AG04450 (cell line): ENCODE results near the gene PPL. TPM values are rescaled to one million over a fixed set of nuclear protein-coding genes. Genes with fewer than 3 reads are reported as not detected.
A peak's percentile ranks its signal among the peaks of the same experiment; 100 is the strongest.

Experiments used
- CTCF ChIA-PET: fragments of 300-600, 350-600 bp; formaldehyde crosslinking; extraction: SDS; loops from one replicate; lab custom pipeline; 2022; ENCODE audit warnings: antibody characterized with exemption, inconsistent platforms; lab: Charles Lee
- POLR2A ChIA-PET: fragments of 350-600 bp; formaldehyde crosslinking; extraction: SDS; loops from one replicate; lab custom pipeline; 2021; ENCODE audit warnings: antibody characterized with exemption, inconsistent platforms; lab: Yijun Ruan, JAX
- DNase-seq: peaks from one replicate; pipeline ENCODE4 v3.0.0-alpha.2; 2011; ENCODE audit warnings: low read depth, low spot score
- H3K27ac ChIP-seq: one replicate; pipeline ENCODE4 v1.5.1; 2012; ENCODE audit warnings: low read depth, low read length, control low read depth
- H3K27me3 ChIP-seq: one replicate; pipeline ENCODE4 v1.6.0; 2012; ENCODE audit warnings: low read length; ENCODE audit not compliant: control insufficient read depth, insufficient read depth
- H3K4me3 ChIP-seq: 2 replicates; pipeline ENCODE4 v1.5.1; 2011; ENCODE audit warnings: mild to moderate bottlenecking, low read depth, low read length, control low read depth
- H3K9me3 ChIP-seq: 2 replicates; pipeline ENCODE4 v1.5.1; 2012; ENCODE audit warnings: low read length; ENCODE audit not compliant: control insufficient read depth, insufficient read depth
- CTCF ChIP-seq: IDR thresholded peaks from 2 replicates; pipeline ENCODE4 v1.5.1; 2011; ENCODE audit warnings: low read depth, low read length, control low read depth, inconsistent platforms
- polyA plus RNA-seq: library from polyadenylated mRNA; depleted of rRNA; stranded (reverse); fragments of >200 nt; gene quantifications from 2 replicates; pipeline ENCODE4 v1.2.3, GENCODE V29; 2011

The PPL gene
- polyA plus RNA-seq, 1 experiment = 2.0 TPM

- TF ChIP-seq CTCF = no peak
- POLR2A ChIA-PET = interaction anchor here (0.6 kb wide), 1 partner anchor 11 kb away, joined by 3 read pairs; no protein-coding TSS in a partner anchor
- CTCF ChIA-PET = interaction anchor here (1.3 kb wide), 1 partner anchor 60 kb away, joined by 3 read pairs; no protein-coding TSS in a partner anchor
Measured at GRCh38 chr16:4895366-4895765, 41.6 kb downstream of the PPL start.

GRCh38 chr16:4894276-4895150 lies 42.4 kb downstream of the PPL start:
- POLR2A ChIA-PET = interaction anchor here (0.5 kb wide), 1 partner anchor 234 kb away, joined by 3 read pairs; no protein-coding TSS in a partner anchor
- CTCF ChIA-PET = interaction anchor here (1.3 kb wide), 1 partner anchor 61 kb away, joined by 3 read pairs; no protein-coding TSS in a partner anchor
- DNase-seq = no peak

More at GRCh38 chr16:4895366-4895765, 41.6 kb downstream of the PPL start:
- Histone ChIP-seq H3K4me3 (no peak overlapping the region), H3K27ac (no peak overlapping the region), H3K9me3 (peaks cover 12% of the 10 kb centered on the region), H3K27me3 (no peaks in the 10 kb centered on the region)
- DNase-seq = no peak

GRCh38 chr16:4893103-4893862 lies 43.7 kb downstream of the PPL start:
- POLR2A ChIA-PET = interaction anchor here (0.6 kb wide), 1 partner anchor 15 kb away, joined by 3 read pairs; no protein-coding TSS in a partner anchor
- peaks cover 2% of the 10 kb centered on the region for H3K9me3 ChIP-seq
- TF ChIP-seq CTCF = no peak
- DNase-seq = no peak
- no peak overlapping the region for H3K27ac ChIP-seq
- H3K27me3 ChIP-seq = no peaks in the 10 kb centered on the region
- H3K4me3 ChIP-seq = no peak overlapping the region
- CTCF ChIA-PET = no interaction called here

More at GRCh38 chr16:4894276-4895150, 42.4 kb downstream of the PPL start:
- H3K4me3 ChIP-seq = no peak overlapping the region
- no peaks in the 10 kb centered on the region for H3K27me3 ChIP-seq
- no peak for TF ChIP-seq CTCF
- no peak overlapping the region for H3K27ac ChIP-seq
- H3K9me3 ChIP-seq = peaks cover 12% of the 10 kb centered on the region

GRCh38 chr16:4892361-4893102 lies 44.4 kb downstream of the PPL start:
- Histone ChIP-seq H3K27ac (peak overlapping the region; percentile 11), H3K4me3 (no peak overlapping the region), H3K9me3 (no peaks in the 10 kb centered on the region; the same call in 1 of the 2 replicates), H3K27me3 (no peaks in the 10 kb centered on the region)
- no peak for TF ChIP-seq CTCF
- CTCF ChIA-PET = no interaction called here
- DNase-seq = no peak
- POLR2A ChIA-PET = no interaction called here
